K562 (cell line): Measurements from ENCODE around the gene GBF1. TPM values are rescaled to one million over a fixed set of nuclear protein-coding genes. Genes with fewer than 3 reads are reported as not detected.
A peak's percentile ranks its signal among the peaks of the same experiment; 100 is the strongest.

Experiments used
- REST ChIP-seq, 2 experiments: fragments of 450-650 bp; formaldehyde crosslinking in 1 of 2; IDR thresholded peaks; 2 replicates each; pipeline versions ENCODE4 v1.4.0 to v1.6.1; 2014 to 2020; ENCODE audit warnings: mild to moderate bottlenecking in 2 of 2, borderline replicate concordance in 1 of 2, low read depth in 1 of 2
- SMC3 ChIP-seq: conservative IDR thresholded peaks from 2 replicates; pipeline ENCODE4 v1.6.1; 2011; ENCODE audit warnings: low read depth, low read length, improper control_type of control experiment; ENCODE audit not compliant: insufficient read depth
- polyA plus RNA-seq, 8 experiments: library from polyadenylated mRNA; depleted of rRNA in 4 of 8; stranded (reverse) in 5 of 8; unstranded in 3 of 8; fragments of >200 nt; fragmentation: Nextera tagmentation in 2 of 8; fragmentation: Illumina TruSeq in 1 of 8; extraction: Ambion mirVana in 2 of 8; extraction: Trizol in 1 of 8; gene quantifications; 2 replicates each; pipeline versions ENCODE4 v1.2.1 to v1.2.3, GENCODE V29; 2011 to 2014; ENCODE audit warnings: inconsistent platforms in 1 of 8, missing spikeins in 1 of 8
- total RNA-seq, 7 experiments: library from RNA; depleted of rRNA in 6 of 7; stranded (reverse); fragments of >200 nt in 6 of 7; fragmentation: Illumina TruSeq in 2 of 7; extraction: Trizol in 2 of 7; gene quantifications; 2 replicates each; pipeline versions ENCODE4 v1.2.1 to v1.2.3, GENCODE V29; 2011 to 2021; ENCODE audit warnings: low replicate concordance in 1 of 7

GBF1 gene
- total and polyA plus RNA-seq, 9 of the 15 experiments (the other 6 are each of a cell fraction or from before 2014, with no cell fraction given) = 0.69 to 28.0 (median 10.3) TPM

GRCh38 chr10:102352066-102352715, 106.9 kb downstream of the GBF1 start (continued):
- TF ChIP-seq REST (IDR thresholded peaks at IDR 0.05; ENCODE audit: borderline replicate concordance) = peak; percentile 40; the same call in 1 of the 2 replicates
- no peak for TF ChIP-seq REST (CRISPR knock-in tag; IDR thresholded peaks at IDR 0.05; ENCODE audit: low read depth)
- TF ChIP-seq SMC3 = peak; percentile 63; the same call in 1 of the 2 replicates
- TF ChIP-seq, all 486 proteins: peak for 4
